OCI-LY1 (cell line): ENCODE measurements around the gene FBN2.

Experiments
- H2AFZ ChIP-seq: fragments of 200-600 bp; sonication (generic), shearing (Covaris generic); 2 replicates; pipeline ENCODE4 v1.6.0; 2014; ENCODE audit warnings: antibody characterized with exemption, mild to moderate bottlenecking, low read length
- H3F3A ChIP-seq: fragments of 200-600 bp; sonication (generic), shearing (Covaris generic); 2 replicates; pipeline ENCODE4 v1.6.0; 2014; ENCODE audit warnings: mild to moderate bottlenecking, antibody characterized with exemption, low read length, moderate library complexity; ENCODE audit not compliant: insufficient read depth
- H3K27ac ChIP-seq: fragments of 200-600 bp; sonication (generic); 2 replicates; pipeline ENCODE4 v1.5.1; 2014; ENCODE audit warnings: low read length, mixed run types, mild to moderate bottlenecking, low read depth; ENCODE audit not compliant: poor library complexity, severe bottlenecking
- H3K27me3 ChIP-seq: fragments of 200-600 bp; sonication (generic); 2 replicates; pipeline ENCODE4 v1.6.0; 2014; ENCODE audit warnings: antibody characterized with exemption, mild to moderate bottlenecking, low read length, moderate library complexity; ENCODE audit not compliant: insufficient read depth
- H3K36me3 ChIP-seq: fragments of 200-600 bp; sonication (generic); 2 replicates; pipeline ENCODE4 v1.6.1; 2014; ENCODE audit warnings: mild to moderate bottlenecking, antibody characterized with exemption, low read length, moderate library complexity, mixed read lengths; ENCODE audit not compliant: insufficient read depth
- H3K4me1 ChIP-seq: fragments of 200-600 bp; sonication (generic); 2 replicates; pipeline ENCODE4 v1.5.1; 2014; ENCODE audit warnings: mild to moderate bottlenecking, low read length, moderate library complexity; ENCODE audit not compliant: insufficient read depth, severe bottlenecking
- H3K4me2 ChIP-seq: fragments of 200-600 bp; sonication (generic), shearing (Covaris generic); 2 replicates; pipeline ENCODE4 v1.6.1; 2014; ENCODE audit warnings: low read length
- H3K4me3 ChIP-seq: fragments of 200-600 bp; sonication (generic); 2 replicates; pipeline ENCODE4 v1.5.1; 2014; ENCODE audit warnings: low read length, low read depth, mild to moderate bottlenecking, mixed read lengths; ENCODE audit not compliant: poor library complexity, severe bottlenecking
- H3K79me2 ChIP-seq: fragments of 200-600 bp; shearing (Covaris generic); 2 replicates; pipeline ENCODE4 v1.6.1; 2016; ENCODE audit warnings: mixed run types, low read length, mixed read lengths; ENCODE audit not compliant: insufficient read depth
- H3K9ac ChIP-seq: fragments of 200-600 bp; sonication (generic), shearing (Covaris generic); 2 replicates; pipeline ENCODE4 v1.6.1; 2014; ENCODE audit warnings: mild to moderate bottlenecking, low read length, mixed read lengths
- H3K9me2 ChIP-seq: fragments of 200-600 bp; sonication (generic), shearing (Covaris generic); 2 replicates; pipeline ENCODE4 v1.6.1; 2014; ENCODE audit warnings: low read depth, mild to moderate bottlenecking, low read length, mixed read lengths
- H3K9me3 ChIP-seq: fragments of 200-600 bp; shearing (Covaris generic); 2 replicates; pipeline ENCODE4 v1.6.1; 2014; ENCODE audit warnings: low read length, mixed read lengths
- H4K20me1 ChIP-seq: fragments of 200-600 bp; sonication (generic), shearing (Covaris generic); 2 replicates; pipeline ENCODE4 v1.6.0; 2016; ENCODE audit warnings: mild to moderate bottlenecking, low read length; ENCODE audit not compliant: insufficient read depth
- CTCF ChIP-seq: fragments of 200-600 bp; sonication (generic), shearing (Covaris generic); IDR thresholded peaks from 2 replicates; pipeline ENCODE4 v1.5.1; 2017; ENCODE audit warnings: mild to moderate bottlenecking, antibody characterized with exemption, low read length, moderate library complexity, mixed read lengths
- EZH2 ChIP-seq: fragments of 200-600 bp; sonication (generic), shearing (Covaris generic); IDR thresholded peaks from 2 replicates; pipeline ENCODE4 v1.8.0; 2017; ENCODE audit warnings: borderline replicate concordance, mixed run types, mild to moderate bottlenecking, antibody characterized with exemption, low read length, moderate library complexity, mixed read lengths

Gene FBN2

GRCh38 chr5:128362370-128362769 lies 175.7 kb downstream of the FBN2 start:
- Histone ChIP-seq H2AFZ (no peak overlapping the region), H3K9me3 (no peaks in the 10 kb centered on the region), H3K9ac (no peak overlapping the region), H3K27ac (no peak overlapping the region), H3K36me3 (no peaks in the 10 kb centered on the region), H3K4me1 (no peaks in the 10 kb centered on the region), H3K79me2 (no peaks in the 10 kb centered on the region), H4K20me1 (no peaks in the 10 kb centered on the region), H3K4me3 (no peak overlapping the region), H3K9me2 (no peaks in the 10 kb centered on the region), H3F3A (no peaks in the 10 kb centered on the region), H3K4me2 (no peak overlapping the region), H3K27me3 (no peaks in the 10 kb centered on the region)
- TF ChIP-seq EZH2 (no peak), CTCF (no peak)

DNA sequence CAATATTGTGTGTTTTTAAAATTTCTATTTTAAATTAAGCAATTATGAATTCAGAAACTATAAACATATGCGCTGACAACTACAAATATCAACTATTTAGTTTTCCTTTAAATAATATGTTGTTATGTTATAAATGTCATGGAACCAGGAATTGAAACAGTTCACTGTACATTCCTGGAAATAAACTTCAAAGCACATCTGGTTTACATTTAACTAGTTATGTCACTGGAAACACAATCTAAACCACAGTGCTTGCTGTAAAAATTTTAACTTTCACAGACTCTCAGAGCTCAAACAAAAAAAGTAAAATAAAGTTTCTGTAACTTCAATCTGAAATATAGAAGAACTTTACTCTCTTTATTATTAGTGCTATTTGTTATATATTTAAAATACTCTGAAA lies 179.2 kb downstream of the FBN2 start:
- Histone ChIP-seq H3K79me2 (no peaks in the 10 kb centered on the region), H3K9me2 (no peaks in the 10 kb centered on the region), H3K9ac (no peak overlapping the region), H2AFZ (no peak overlapping the region), H3K4me3 (no peak overlapping the region), H3K4me1 (no peaks in the 10 kb centered on the region), H3K27me3 (no peaks in the 10 kb centered on the region), H3F3A (no peaks in the 10 kb centered on the region), H3K9me3 (no peaks in the 10 kb centered on the region), H3K36me3 (no peaks in the 10 kb centered on the region), H4K20me1 (no peaks in the 10 kb centered on the region), H3K4me2 (no peak overlapping the region), H3K27ac (no peak overlapping the region)
- TF ChIP-seq CTCF (no peak), EZH2 (no peak)

GRCh38 chr5:128357226-128357625 lies 180.8 kb downstream of the FBN2 start:
- Histone ChIP-seq H3K4me2 (no peak overlapping the region), H3K36me3 (no peaks in the 10 kb centered on the region), H3K9me3 (no peaks in the 10 kb centered on the region), H4K20me1 (no peaks in the 10 kb centered on the region), H3K9me2 (no peaks in the 10 kb centered on the region), H3K79me2 (no peaks in the 10 kb centered on the region), H3K9ac (no peak overlapping the region), H3F3A (no peaks in the 10 kb centered on the region), H3K4me3 (no peak overlapping the region), H3K27me3 (no peaks in the 10 kb centered on the region), H3K4me1 (no peaks in the 10 kb centered on the region), H2AFZ (no peak overlapping the region), H3K27ac (no peak overlapping the region)
- TF ChIP-seq CTCF (no peak), EZH2 (no peak)
